H1 (cell line): ENCODE data around the gene GNAQ.

Experiments
- ATF3 ChIP-seq: IDR thresholded peaks from 2 replicates; pipeline ENCODE4 v1.6.1; 2011; ENCODE audit warnings: low read depth, mild to moderate bottlenecking, low read length; ENCODE audit not compliant: insufficient read depth
- CEBPB ChIP-seq: IDR thresholded peaks from 2 replicates; pipeline ENCODE4 v1.6.1; 2012; ENCODE audit warnings: low read depth, low read length
- CHD2 ChIP-seq: IDR thresholded peaks from 2 replicates; pipeline ENCODE4 v1.6.1; 2012; ENCODE audit warnings: low read length, improper control_type of control experiment
- CTBP2 ChIP-seq: IDR thresholded peaks from 2 replicates; pipeline ENCODE4 v1.7.0; 2011; ENCODE audit warnings: borderline replicate concordance, mild to moderate bottlenecking, moderate library complexity, mixed read lengths, low read length; ENCODE audit not compliant: insufficient read depth, insufficient read length
- CTCF ChIP-seq, 3 experiments: IDR thresholded peaks; 1 replicate in 2 of 3; 2 replicates in 1 of 3; pipeline versions ENCODE4 v1.5.1 to v1.6.1; 2011; ENCODE audit warnings: low read length in 3 of 3, mild to moderate bottlenecking in 3 of 3, inconsistent platforms in 2 of 3, low read depth in 1 of 3, moderate library complexity in 1 of 3; ENCODE audit not compliant: insufficient read depth in 1 of 3; ENCODE audit errors: control extremely low read depth in 1 of 3
- JUN ChIP-seq: IDR thresholded peaks from 2 replicates; pipeline ENCODE4 v1.6.1; 2011; ENCODE audit warnings: low read depth, mild to moderate bottlenecking, improper control_type of control experiment, low read length
- MAFK ChIP-seq: IDR thresholded peaks from 2 replicates; pipeline ENCODE4 v1.6.1; 2012; ENCODE audit warnings: low read depth, mild to moderate bottlenecking, improper control_type of control experiment, low read length
- MAX ChIP-seq: IDR thresholded peaks from 2 replicates; pipeline ENCODE4 v1.6.1; 2012; ENCODE audit warnings: inconsistent platforms
- POLR2A ChIP-seq, 2 experiments: IDR thresholded peaks; 1 replicate in 1 of 2; 2 replicates in 1 of 2; pipeline ENCODE4 v1.6.1; 2011; ENCODE audit warnings: low read depth in 2 of 2, low read length in 2 of 2, mild to moderate bottlenecking in 2 of 2; ENCODE audit errors: control extremely low read depth in 1 of 2
- POLR2AphosphoS5 ChIP-seq: IDR thresholded peaks from 2 replicates; pipeline ENCODE4 v1.6.1; 2011; ENCODE audit warnings: low read depth, low read length
- POU5F1 ChIP-seq: IDR thresholded peaks from 2 replicates; pipeline ENCODE4 v1.6.1; 2011; ENCODE audit warnings: low read depth, mild to moderate bottlenecking, low read length, moderate library complexity
- SIN3A ChIP-seq, 2 experiments: IDR thresholded peaks in 1 of 2; conservative IDR thresholded peaks in 1 of 2; 2 replicates each; pipeline ENCODE4 v1.6.1; 2011 to 2012; ENCODE audit warnings: low read length in 2 of 2, improper control_type of control experiment in 1 of 2, low read depth in 1 of 2, mild to moderate bottlenecking in 1 of 2
- SP2 ChIP-seq: IDR thresholded peaks from 2 replicates; pipeline ENCODE4 v1.6.1; 2012; ENCODE audit warnings: mild to moderate bottlenecking, low read length, inconsistent platforms
- YY1 ChIP-seq: IDR thresholded peaks from 2 replicates; pipeline ENCODE4 v1.6.1; 2011; ENCODE audit warnings: low read depth, mild to moderate bottlenecking, low read length

GRCh38 chr9:78026416-78026815 lies 5.2 kb downstream of the GNAQ start:
- no peak for TF ChIP-seq POLR2A (IDR thresholded peaks at IDR 0.05; ENCODE audit: control extremely low read depth in 1 of 2, low read depth in 2 of 2, low read length in 2 of 2)
- no peak for TF ChIP-seq CTBP2
- no peak for TF ChIP-seq POLR2AphosphoS5
- no peak for TF ChIP-seq CTCF (IDR thresholded peaks at IDR 0.05; ENCODE audit: control extremely low read depth in 1 of 3, insufficient read depth in 1 of 3, low read depth in 1 of 3, low read length in 3 of 3)
- TF ChIP-seq CHD2 = no peak
- no peak for TF ChIP-seq MAX
- no peak for TF ChIP-seq POU5F1
- TF ChIP-seq ATF3 = no peak
- no peak for TF ChIP-seq SP2
- TF ChIP-seq JUN = no peak
- TF ChIP-seq CEBPB = no peak
- TF ChIP-seq MAFK = no peak
- TF ChIP-seq YY1 = no peak
- TF ChIP-seq SIN3A (conservative IDR thresholded peaks at IDR 0.05 in 1 of 2, IDR thresholded peaks at IDR 0.05 in 1 of 2; ENCODE audit: low read depth in 1 of 2, low read length in 2 of 2) = no peak
